SIG-M5 (cell line): ENCODE measurements around the gene S100A16.

ENCODE experiments used
- DNase-seq: peaks from one replicate; lab custom pipeline; 2025; lab: John Stamatoyannopoulos, UW

The S100A16 gene

GRCh38 chr1:153636312-153636711 is 23.4 kb upstream of the S100A16 start:
- DNase-seq, result no peak

- no peak for DNase-seq
Measured at GRCh38 chr1:153635872-153636271, 22.9 kb upstream of the S100A16 start.

- DNase-seq, result peak; percentile 83
Measured at GRCh38 chr1:153633754-153634665, 21.1 kb upstream of the S100A16 start, which contains the start of gene CHTOP. TSS of gene CHTOP (plus strand) at chr1:153634066. CDS start at chr1:153636589, 2,523 bp downstream.

- DNase-seq, result no peak
Measured at GRCh38 chr1:153633161-153633753, 20.3 kb upstream of the S100A16 start.

GRCh38 chr1:153631047-153632022 is 18.4 kb upstream of the S100A16 start:
- DNase-seq, result no peak

- DNase-seq, result no peak
Measured at GRCh38 chr1:153630384-153630783, 17.4 kb upstream of the S100A16 start.

- DNase-seq, result no peak
Measured at GRCh38 chr1:153629971-153630370, 17.0 kb upstream of the S100A16 start.

GRCh38 chr1:153629343-153629665 is 16.4 kb upstream of the S100A16 start:
- DNase-seq, result no peak

GRCh38 chr1:153628638-153629342 is 15.9 kb upstream of the S100A16 start:
- DNase-seq, result no peak

- DNase-seq, result no peak
Measured at GRCh38 chr1:153627715-153628626, 15.0 kb upstream of the S100A16 start, which contains the start of gene S100A1. TSS of gene S100A1 (plus strand) at chr1:153628434. CDS start at chr1:153630522, 2,088 bp downstream.

- no peak for DNase-seq
Measured at GRCh38 chr1:153626904-153627714, 14.2 kb upstream of the S100A16 start, which contains the start of gene S100A13. TSS of gene S100A13 (minus strand) at chr1:153627505. CDS start at chr1:153626472, 1,033 bp downstream.

GRCh38 chr1:153626477-153626903 is 13.6 kb upstream of the S100A16 start:
- DNase-seq, result no peak

GRCh38 chr1:153624965-153625611 is 12.2 kb upstream of the S100A16 start:
- DNase-seq, result no peak

GRCh38 chr1:153623101-153623500 is 10.2 kb upstream of the S100A16 start:
- no peak for DNase-seq

- no peak for DNase-seq
Measured at GRCh38 chr1:153619171-153619570, 6.2 kb upstream of the S100A16 start.

- DNase-seq, result no peak
Measured at GRCh38 chr1:153617663-153618062, 4.7 kb upstream of the S100A16 start.

- DNase-seq, result no peak
Measured at GRCh38 chr1:153616917-153617311, 4.0 kb upstream of the S100A16 start.

- DNase-seq, result no peak
Measured at GRCh38 chr1:153616144-153616916, 3.4 kb upstream of the S100A16 start, which contains the start of gene S100A14. TSS of gene S100A14 (minus strand) at chr1:153616325. CDS start at chr1:153615858, 467 bp downstream.
